Measurements from ENCODE around the gene WDR41.

The WDR41 gene

DNA sequence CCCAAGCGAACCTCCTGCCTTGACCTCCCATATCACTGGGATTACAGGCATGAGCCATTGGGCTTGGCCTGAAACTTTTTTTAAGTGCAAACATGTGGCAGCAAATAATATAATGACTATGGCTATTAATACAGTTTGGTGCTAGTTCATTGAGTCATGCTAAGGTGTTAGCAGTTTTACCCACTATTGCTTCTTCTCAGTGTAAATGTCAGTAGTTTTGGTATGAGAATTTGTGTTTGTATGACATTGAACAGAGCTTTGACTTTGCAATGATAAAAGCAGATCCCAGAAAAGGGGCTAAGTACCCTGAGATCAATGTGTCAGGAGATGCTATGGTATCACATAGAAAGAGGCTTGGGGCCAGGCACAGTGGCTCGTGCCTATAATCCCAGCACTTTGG lies 67.2 kb downstream of the WDR41 start:
- no peak for ATAC-seq
- TF ChIP-seq ZNF8 (CRISPR knock-in tag; IDR thresholded peaks at IDR 0.05) (no peak), ZNF565 (CRISPR knock-in tag; conservative IDR thresholded peaks at IDR 0.05; ENCODE audit: low read depth) (no peak), GLIS3 (CRISPR knock-in tag; IDR thresholded peaks at IDR 0.05) (no peak), TOX (CRISPR knock-in tag; IDR thresholded peaks at IDR 0.05; ENCODE audit: borderline replicate concordance) (no peak), OSR1 (CRISPR knock-in tag; IDR thresholded peaks at IDR 0.05) (no peak), PATZ1 (CRISPR knock-in tag; IDR thresholded peaks at IDR 0.05; ENCODE audit: borderline replicate concordance) (no peak), ZNF70 (CRISPR knock-in tag; IDR thresholded peaks at IDR 0.05) (no peak), TCF4 (CRISPR knock-in tag; IDR thresholded peaks at IDR 0.05; ENCODE audit: borderline replicate concordance) (no peak), CSRNP3 (CRISPR knock-in tag; IDR thresholded peaks at IDR 0.05) (no peak)
- TF ChIP-seq, protein P1, sequence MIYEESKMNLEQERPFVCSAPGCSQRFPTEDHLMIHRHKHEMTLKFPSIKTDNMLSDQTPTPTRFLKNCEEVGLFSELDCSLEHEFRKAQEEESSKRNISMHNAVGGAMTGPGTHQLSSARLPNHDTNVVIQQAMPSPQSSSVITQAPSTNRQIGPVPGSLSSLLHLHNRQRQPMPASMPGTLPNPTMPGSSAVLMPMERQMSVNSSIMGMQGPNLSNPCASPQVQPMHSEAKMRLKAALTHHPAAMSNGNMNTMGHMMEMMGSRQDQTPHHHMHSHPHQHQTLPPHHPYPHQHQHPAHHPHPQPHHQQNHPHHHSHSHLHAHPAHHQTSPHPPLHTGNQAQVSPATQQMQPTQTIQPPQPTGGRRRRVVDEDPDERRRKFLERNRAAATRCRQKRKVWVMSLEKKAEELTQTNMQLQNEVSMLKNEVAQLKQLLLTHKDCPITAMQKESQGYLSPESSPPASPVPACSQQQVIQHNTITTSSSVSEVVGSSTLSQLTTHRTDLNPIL (CRISPR knock-in tag; IDR thresholded peaks at IDR 0.05; ENCODE audit: low read depth): no peak

- no peak; the same call in 2 of the 3 replicates for ATAC-seq
- TF ChIP-seq CSDC2 (CRISPR knock-in tag; IDR thresholded peaks at IDR 0.05) (no peak), ZNF565 (CRISPR knock-in tag; conservative IDR thresholded peaks at IDR 0.05; ENCODE audit: low read depth) (no peak), RARB (CRISPR knock-in tag; IDR thresholded peaks at IDR 0.05) (no peak), ZNF8 (CRISPR knock-in tag; IDR thresholded peaks at IDR 0.05) (no peak), ISL1 (CRISPR knock-in tag; IDR thresholded peaks at IDR 0.05) (no peak), TCF4 (CRISPR knock-in tag; IDR thresholded peaks at IDR 0.05; ENCODE audit: borderline replicate concordance) (no peak), ESRRG (CRISPR knock-in tag; IDR thresholded peaks at IDR 0.05) (no peak), POU6F1 (CRISPR knock-in tag; IDR thresholded peaks at IDR 0.05; ENCODE audit: borderline replicate concordance, low read depth) (no peak), ARNTL (CRISPR knock-in tag; IDR thresholded peaks at IDR 0.05; ENCODE audit: borderline replicate concordance, low read depth) (no peak), ZFP3 (CRISPR knock-in tag; IDR thresholded peaks at IDR 0.05) (no peak), ZFP30 (CRISPR knock-in tag; IDR thresholded peaks at IDR 0.05) (no peak), CSRNP3 (CRISPR knock-in tag; IDR thresholded peaks at IDR 0.05) (no peak), ZNF70 (CRISPR knock-in tag; IDR thresholded peaks at IDR 0.05) (no peak), TOX (CRISPR knock-in tag; IDR thresholded peaks at IDR 0.05; ENCODE audit: borderline replicate concordance) (no peak)
- TF ChIP-seq, protein P1 (CRISPR knock-in tag; IDR thresholded peaks at IDR 0.05; ENCODE audit: low read depth): no peak
These were observed 68.9 kb downstream of the WDR41 start for GRCh38 chr5:77423022-77423750.

GRCh38 chr5:77420940-77421339 lies 71.2 kb downstream of the WDR41 start:
- TF ChIP-seq PATZ1 (CRISPR knock-in tag; IDR thresholded peaks at IDR 0.05; ENCODE audit: borderline replicate concordance): no peak
- no peak for TF ChIP-seq ZFP30 (CRISPR knock-in tag; IDR thresholded peaks at IDR 0.05)
- TF ChIP-seq, protein P2, sequence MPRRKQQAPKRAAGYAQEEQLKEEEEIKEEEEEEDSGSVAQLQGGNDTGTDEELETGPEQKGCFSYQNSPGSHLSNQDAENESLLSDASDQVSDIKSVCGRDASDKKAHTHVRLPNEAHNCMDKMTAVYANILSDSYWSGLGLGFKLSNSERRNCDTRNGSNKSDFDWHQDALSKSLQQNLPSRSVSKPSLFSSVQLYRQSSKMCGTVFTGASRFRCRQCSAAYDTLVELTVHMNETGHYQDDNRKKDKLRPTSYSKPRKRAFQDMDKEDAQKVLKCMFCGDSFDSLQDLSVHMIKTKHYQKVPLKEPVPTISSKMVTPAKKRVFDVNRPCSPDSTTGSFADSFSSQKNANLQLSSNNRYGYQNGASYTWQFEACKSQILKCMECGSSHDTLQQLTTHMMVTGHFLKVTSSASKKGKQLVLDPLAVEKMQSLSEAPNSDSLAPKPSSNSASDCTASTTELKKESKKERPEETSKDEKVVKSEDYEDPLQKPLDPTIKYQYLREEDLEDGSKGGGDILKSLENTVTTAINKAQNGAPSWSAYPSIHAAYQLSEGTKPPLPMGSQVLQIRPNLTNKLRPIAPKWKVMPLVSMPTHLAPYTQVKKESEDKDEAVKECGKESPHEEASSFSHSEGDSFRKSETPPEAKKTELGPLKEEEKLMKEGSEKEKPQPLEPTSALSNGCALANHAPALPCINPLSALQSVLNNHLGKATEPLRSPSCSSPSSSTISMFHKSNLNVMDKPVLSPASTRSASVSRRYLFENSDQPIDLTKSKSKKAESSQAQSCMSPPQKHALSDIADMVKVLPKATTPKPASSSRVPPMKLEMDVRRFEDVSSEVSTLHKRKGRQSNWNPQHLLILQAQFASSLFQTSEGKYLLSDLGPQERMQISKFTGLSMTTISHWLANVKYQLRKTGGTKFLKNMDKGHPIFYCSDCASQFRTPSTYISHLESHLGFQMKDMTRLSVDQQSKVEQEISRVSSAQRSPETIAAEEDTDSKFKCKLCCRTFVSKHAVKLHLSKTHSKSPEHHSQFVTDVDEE (CRISPR knock-in tag; IDR thresholded peaks at IDR 0.05): no peak
- no peak for TF ChIP-seq OSR1 (CRISPR knock-in tag; IDR thresholded peaks at IDR 0.05)
- TF ChIP-seq SNAI2 (CRISPR knock-in tag; IDR thresholded peaks at IDR 0.05): no peak
- TF ChIP-seq CSDC2 (CRISPR knock-in tag; IDR thresholded peaks at IDR 0.05): no peak
- TF ChIP-seq RARB (CRISPR knock-in tag; IDR thresholded peaks at IDR 0.05): no peak
- TF ChIP-seq ISL1 (CRISPR knock-in tag; IDR thresholded peaks at IDR 0.05): no peak
- TF ChIP-seq ZFP3 (CRISPR knock-in tag; IDR thresholded peaks at IDR 0.05): no peak
- ATAC-seq: no peak

Measured in SK-N-SH treated with all-trans-retinoic acid at 6 μM for 48 hours (cell line).